ENCODE data around the gene MTERF1. TPM values are rescaled to one million over a fixed set of nuclear protein-coding genes. Genes with fewer than 3 reads are reported as not detected.

MTERF1 gene
- total RNA-seq, 1 donor from 2014 or later: 17.0 TPM

- peaks cover 2% of the 10 kb centered on the region for H3K27me3 Mint-ChIP-seq (ENCODE audit: unreplicated experiment)
- no peak for TF ChIP-seq CTCF (IDR thresholded peaks at IDR 0.05; ENCODE audit: partially characterized antibody, unreplicated experiment)
- DNase-seq: no peak
- H3K4me3 Mint-ChIP-seq (ENCODE audit: unreplicated experiment): peak overlapping the region; percentile 97
- H3K36me3 Mint-ChIP-seq (ENCODE audit: unreplicated experiment): no peaks in the 10 kb centered on the region
- H3K4me1 Mint-ChIP-seq (ENCODE audit: low read depth, unreplicated experiment): peaks cover 8% of the 10 kb centered on the region
- peaks cover 6% of the 10 kb centered on the region for H3K9me3 Mint-ChIP-seq (ENCODE audit: unreplicated experiment)
- peak overlapping the region; percentile 89 for H3K27ac Mint-ChIP-seq (ENCODE audit: unreplicated experiment)
Observed at GRCh38 chr7:91880016-91880412, 488 bp downstream of the MTERF1 start.

- no peak overlapping the region for H3K27ac Mint-ChIP-seq (ENCODE audit: unreplicated experiment)
- DNase-seq: no peak
- H3K9me3 Mint-ChIP-seq (ENCODE audit: unreplicated experiment): peaks cover 4% of the 10 kb centered on the region
- no peak overlapping the region for H3K4me3 Mint-ChIP-seq (ENCODE audit: unreplicated experiment)
- H3K27me3 Mint-ChIP-seq (ENCODE audit: unreplicated experiment): peaks cover 2% of the 10 kb centered on the region
- H3K4me1 Mint-ChIP-seq (ENCODE audit: low read depth, unreplicated experiment): peaks cover 8% of the 10 kb centered on the region
- TF ChIP-seq CTCF (IDR thresholded peaks at IDR 0.05; ENCODE audit: partially characterized antibody, unreplicated experiment): no peak
- no peaks in the 10 kb centered on the region for H3K36me3 Mint-ChIP-seq (ENCODE audit: unreplicated experiment)
Observed at GRCh38 chr7:91876391-91877133, 3.9 kb downstream of the MTERF1 start.

GRCh38 chr7:91875851-91876250, 4.7 kb downstream of the MTERF1 start:
- Mint-ChIP-seq H3K27ac (ENCODE audit: unreplicated experiment) (no peak overlapping the region), H3K27me3 (ENCODE audit: unreplicated experiment) (peaks cover 2% of the 10 kb centered on the region), H3K4me3 (ENCODE audit: unreplicated experiment) (no peak overlapping the region), H3K9me3 (ENCODE audit: unreplicated experiment) (peaks cover 4% of the 10 kb centered on the region), H3K36me3 (ENCODE audit: unreplicated experiment) (no peaks in the 10 kb centered on the region), H3K4me1 (ENCODE audit: low read depth, unreplicated experiment) (peaks cover 8% of the 10 kb centered on the region)
- TF ChIP-seq CTCF (IDR thresholded peaks at IDR 0.05; ENCODE audit: partially characterized antibody, unreplicated experiment): no peak
- DNase-seq: no peak

- no peak overlapping the region for H3K4me3 Mint-ChIP-seq (ENCODE audit: unreplicated experiment)
- no peak for TF ChIP-seq CTCF (IDR thresholded peaks at IDR 0.05; ENCODE audit: partially characterized antibody, unreplicated experiment)
- H3K27me3 Mint-ChIP-seq (ENCODE audit: unreplicated experiment): no peaks in the 10 kb centered on the region
- no peaks in the 10 kb centered on the region for H3K4me1 Mint-ChIP-seq (ENCODE audit: low read depth, unreplicated experiment)
- H3K27ac Mint-ChIP-seq (ENCODE audit: unreplicated experiment): no peak overlapping the region
- no peaks in the 10 kb centered on the region for H3K9me3 Mint-ChIP-seq (ENCODE audit: unreplicated experiment)
- no peaks in the 10 kb centered on the region for H3K36me3 Mint-ChIP-seq (ENCODE audit: unreplicated experiment)
- no peak for DNase-seq
Observed at GRCh38 chr7:91872928-91873327, 7.6 kb downstream of the MTERF1 start.

- no peak overlapping the region for H3K27ac Mint-ChIP-seq (ENCODE audit: unreplicated experiment)
- no peaks in the 10 kb centered on the region for H3K4me1 Mint-ChIP-seq (ENCODE audit: low read depth, unreplicated experiment)
- no peaks in the 10 kb centered on the region for H3K36me3 Mint-ChIP-seq (ENCODE audit: unreplicated experiment)
- H3K4me3 Mint-ChIP-seq (ENCODE audit: unreplicated experiment): no peak overlapping the region
- no peaks in the 10 kb centered on the region for H3K27me3 Mint-ChIP-seq (ENCODE audit: unreplicated experiment)
- no peak for DNase-seq
- H3K9me3 Mint-ChIP-seq (ENCODE audit: unreplicated experiment): no peaks in the 10 kb centered on the region
- TF ChIP-seq CTCF (IDR thresholded peaks at IDR 0.05; ENCODE audit: partially characterized antibody, unreplicated experiment): no peak
Observed at GRCh38 chr7:91872069-91872468, 8.4 kb downstream of the MTERF1 start.

Measured in glutamatergic neuron (in vitro differentiated cells).